ENCODE data around the gene UTP14C.

DNA sequence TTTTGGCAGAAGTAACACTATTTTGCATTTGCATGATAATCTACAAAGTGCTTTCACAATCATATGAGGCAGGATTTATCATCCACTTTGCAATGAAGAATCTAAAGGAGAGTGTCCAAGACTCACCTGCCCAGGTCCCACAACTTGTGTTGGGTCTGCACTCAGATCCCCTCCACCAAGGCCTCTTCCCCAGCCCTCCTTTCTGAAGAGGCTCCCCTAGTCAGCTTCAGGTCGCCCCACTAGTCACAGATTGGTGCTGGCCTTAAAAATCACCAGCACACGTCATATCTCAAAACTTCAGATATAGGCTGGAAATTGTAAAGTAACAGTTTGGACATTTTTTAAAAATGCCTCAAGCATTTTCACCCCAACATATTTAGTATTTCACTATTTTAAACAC, 30.8 kb upstream of the UTP14C start:
- TF ChIP-seq, protein P1, sequence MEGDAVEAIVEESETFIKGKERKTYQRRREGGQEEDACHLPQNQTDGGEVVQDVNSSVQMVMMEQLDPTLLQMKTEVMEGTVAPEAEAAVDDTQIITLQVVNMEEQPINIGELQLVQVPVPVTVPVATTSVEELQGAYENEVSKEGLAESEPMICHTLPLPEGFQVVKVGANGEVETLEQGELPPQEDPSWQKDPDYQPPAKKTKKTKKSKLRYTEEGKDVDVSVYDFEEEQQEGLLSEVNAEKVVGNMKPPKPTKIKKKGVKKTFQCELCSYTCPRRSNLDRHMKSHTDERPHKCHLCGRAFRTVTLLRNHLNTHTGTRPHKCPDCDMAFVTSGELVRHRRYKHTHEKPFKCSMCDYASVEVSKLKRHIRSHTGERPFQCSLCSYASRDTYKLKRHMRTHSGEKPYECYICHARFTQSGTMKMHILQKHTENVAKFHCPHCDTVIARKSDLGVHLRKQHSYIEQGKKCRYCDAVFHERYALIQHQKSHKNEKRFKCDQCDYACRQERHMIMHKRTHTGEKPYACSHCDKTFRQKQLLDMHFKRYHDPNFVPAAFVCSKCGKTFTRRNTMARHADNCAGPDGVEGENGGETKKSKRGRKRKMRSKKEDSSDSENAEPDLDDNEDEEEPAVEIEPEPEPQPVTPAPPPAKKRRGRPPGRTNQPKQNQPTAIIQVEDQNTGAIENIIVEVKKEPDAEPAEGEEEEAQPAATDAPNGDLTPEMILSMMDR (IDR thresholded peaks at IDR 0.05) = no peak
- TF ChIP-seq EZH2 (IDR thresholded peaks at IDR 0.05; ENCODE audit: borderline replicate concordance, insufficient read depth, low read depth, low read length, poor library complexity, severe bottlenecking) = no peak
